ENCODE data around the gene RACGAP1. TPM values are rescaled to one million over a fixed set of nuclear protein-coding genes. Genes with fewer than 3 reads are reported as not detected.

RACGAP1 gene
- total and polyA plus RNA-seq, 2 of the 4 experiments (the other 2 are of a cell fraction): 37.9 to 110 TPM

GRCh38 chr12:49979791-49980190, 45.5 kb downstream of the RACGAP1 start:
- Histone ChIP-seq H2BK15ac (ENCODE audit: low read depth, low read length) (no peak overlapping the region), H3K56ac (ENCODE audit: extremely low read depth, insufficient read depth, low read length) (no peak overlapping the region), H3K9me3 (ENCODE audit: control insufficient read depth, insufficient read depth, low read length) (no peaks in the 10 kb centered on the region), H2AK5ac (ENCODE audit: low read depth, low read length) (peak overlapping the region; percentile 58; the same call in 1 of the 2 replicates), H3K9ac (ENCODE audit: low read depth, low read length) (no peak overlapping the region), H4K5ac (ENCODE audit: low read depth, low read length) (no peak overlapping the region), H3K9me1 (ENCODE audit: insufficient read depth, low read length) (peaks cover 13% of the 10 kb centered on the region), H3K23ac (ENCODE audit: low read depth, low read length) (no peak overlapping the region), H2BK5ac (ENCODE audit: low read depth, low read length, poor library complexity, severe bottlenecking) (no peak overlapping the region), H4K8ac (ENCODE audit: low read depth in 2 of 2, low read length in 2 of 2) (0 out of 4 replicates have a peak overlapping the region, but pooled peaks of 1 of the 2 experiments have one; percentile 15), H3K79me1 (ENCODE audit: low read depth in 1 of 2, low read length in 2 of 2) (peaks cover 0 to 11% of the 10 kb centered on the region in 2 experiments; a peak in 2 of 4 replicates), H3K4ac (ENCODE audit: low read depth, low read length) (no peak overlapping the region), H3K27ac (ENCODE audit: insufficient read depth, low read length) (no peak overlapping the region), H2BK120ac (ENCODE audit: low read depth, low read length) (no peak overlapping the region), H3K18ac (ENCODE audit: low read depth, low read length) (no peak overlapping the region), H4K91ac (ENCODE audit: insufficient read depth, low read depth, low read length) (no peak overlapping the region), H2AFZ (replicated peaks; ENCODE audit: low read length, poor library complexity) (no peak overlapping the region), H2AK9ac (replicated peaks; ENCODE audit: low read depth, low read length, poor library complexity) (no peak overlapping the region), H3K14ac (replicated peaks; ENCODE audit: low read depth, low read length) (no peak overlapping the region), H3K4me2 (ENCODE audit: low read depth, low read length) (no peak overlapping the region), H3K4me3 (ENCODE audit: insufficient read depth, low read depth, low read length) (no peak overlapping the region), H3K4me1 (ENCODE audit: control insufficient read depth, insufficient read depth, low read length) (peaks cover 15% of the 10 kb centered on the region), H3K36me3 (ENCODE audit: control insufficient read depth, insufficient read depth, low read length) (no peaks in the 10 kb centered on the region), H3K27me3 (ENCODE audit: control insufficient read depth, insufficient read depth, low read length) (no peaks in the 10 kb centered on the region), H4K20me1 (ENCODE audit: insufficient read depth, low read length) (no peaks in the 10 kb centered on the region), H2BK20ac (ENCODE audit: low read depth, low read length) (no peak overlapping the region)
- intact Hi-C loops (cut with micrococcal nuclease) (no loop called here), dilution Hi-C loops (cut with HindIII; ENCODE audit: low sequenced_read_pairs, unreplicated experiment) (no loop called here), in situ Hi-C loops (cut with MboI; ENCODE audit: low sequenced_read_pairs) (loop anchor here (10.0 kb wide), 1 partner anchor 195 kb away; no protein-coding TSS in a partner anchor)
- ATAC-seq (ENCODE audit: low read depth): no peak
- no TSS peak for BruUV-seq (replicated peaks)
- DNase-seq: no peak
- no CpG with 5 or more reads among the region's 3 CpGs for WGBS, 2 experiments (ENCODE audit: extremely low coverage in 2 of 2, insufficient read length in 1 of 2)
- POLR2A ChIA-PET (ENCODE audit: unreplicated experiment): no interaction called here
- TF ChIP-seq MAZ (IDR thresholded peaks at IDR 0.05; ENCODE audit: borderline replicate concordance, low read depth, low read length) (no peak), USF2 (IDR thresholded peaks at IDR 0.05; ENCODE audit: low read depth, low read length) (no peak), POLR2A (IDR thresholded peaks at IDR 0.05; ENCODE audit: low read depth, low read length) (no peak), NFE2L2 (IDR thresholded peaks at IDR 0.05; ENCODE audit: low read depth, low read length) (no peak), ELK1 (IDR thresholded peaks at IDR 0.05; ENCODE audit: borderline replicate concordance, low read depth, low read length) (no peak), RFX5 (IDR thresholded peaks at IDR 0.05; ENCODE audit: low read depth, low read length) (no peak), MAFK (IDR thresholded peaks at IDR 0.05; ENCODE audit: low read depth, low read length) (no peak), BHLHE40 (IDR thresholded peaks at IDR 0.05; ENCODE audit: low read depth, low read length) (no peak), RCOR1 (IDR thresholded peaks at IDR 0.05; ENCODE audit: insufficient replicate concordance, low read length) (no peak), RAD21 (IDR thresholded peaks at IDR 0.05; ENCODE audit: low read length) (no peak), CHD1 (IDR thresholded peaks at IDR 0.05; ENCODE audit: low read depth, low read length) (no peak), MXI1 (IDR thresholded peaks at IDR 0.05; ENCODE audit: borderline replicate concordance, low read depth, low read length) (no peak)
- CTCF ChIA-PET: interaction anchor here (0.5 to 3.1 kb wide), 4 partner anchors 12 to 1518 kb away, joined by 3 to 9 read pairs (median 4); partner anchors contain the start of gene RACGAP1

Data from IMR-90 (cell line).